Pancreas (tissue), 10 donors: ENCODE results near the gene DTNA. TPM values are rescaled to one million over a fixed set of nuclear protein-coding genes. Genes with fewer than 3 reads are reported as not detected.
"Not testable (repeated sequence)": the region's sequence is repeated elsewhere in the genome, so short reads cannot be mapped to it uniquely, and the experiment has no call there.

Experiments
- ATAC-seq, 4 donors: fragments of 200-7000 bp; cut with Tn5 transposase; one replicate each; pipeline versions ENCODE4 v1.8.0 to v1.9.1; 2020; ENCODE audit warnings: mild to moderate bottlenecking in 4 of 4, moderate library complexity in 4 of 4
- DNase-seq, 6 donors: peaks; one replicate each; pipeline ENCODE4 v3.0.0-alpha.2; 2020
- FAIRE-seq: peaks from 2 replicates; lab custom pipeline; 2012; peaks lifted over from hg19 to GRCh38; lab: Jason Lieb, UNC
- H3K27ac ChIP-seq, 4 donors: fragments of 200-600 bp; sonication (generic); 1 replicate in 3 of 4; 2 replicates in 1 of 4; pipeline versions ENCODE4 v1.5.0 to v1.8.0; 2020
- H3K27me3 ChIP-seq, 4 donors: fragments of 200-600 bp; one replicate each; pipeline ENCODE4 v1.8.0; 2021
- H3K36me3 ChIP-seq, 3 donors: fragments of 200-600 bp; sonication (generic) in 1 of 3; one replicate each; pipeline versions ENCODE4 v1.5.0 to v1.8.0; 2020 to 2021
- H3K4me1 ChIP-seq, 3 donors: fragments of 200-600 bp; one replicate each; pipeline ENCODE4 v1.8.0; 2021
- H3K4me3 ChIP-seq, 4 donors: fragments of 200-600 bp; sonication (generic) in 2 of 4; one replicate each; pipeline versions ENCODE4 v1.5.0 to v1.8.0; 2020 to 2021
- H3K9me3 ChIP-seq, 4 donors: fragments of 200-600 bp; one replicate each; pipeline ENCODE4 v1.8.0; 2021
- WGBS, 2 donors: extraction: QIAGEN DNeasy Blood & Tissue Kit; methylation state at CpG; one replicate each; pipeline ENCODE4 v1.1.7; 2013; 5-methylcytosine and 5-hydroxymethylcytosine counted together
- intact Hi-C, 3 donors: fragments of 100-400 bp; cut with DNase I; formaldehyde crosslinking; loops; one replicate each; pipeline versions ENCODE4 v1.11.1 to v1.14.2; 2022
- polyA plus RNA-seq, 2 donors: library from polyadenylated mRNA; stranded (reverse); fragments of 200-250 nt; gene quantifications; one replicate each; pipeline ENCODE4 v1.2.3, GENCODE V29; 2013
- total RNA-seq, 6 donors: library from RNA; stranded (reverse); fragmentation: NEBNext Ultra II Directional in 4 of 6; extraction: Animal tissue kit (Norgen Biotek cat#: 25700) in 4 of 6; gene quantifications; one replicate each; pipeline versions ENCODE4 v1.2.1 to v1.2.4, GENCODE V29; 2021 to 2023
- TF ChIP-seq, protein P1 (sequence below), 4 donors: fragments of 200-600 bp; sonication (generic) in 3 of 4; IDR thresholded peaks; one replicate each; pipeline versions ENCODE4 v1.5.0 to v1.8.0; 2021; ENCODE audit warnings: antibody characterized with exemption in 4 of 4
- donor health status: healthy with polysubstance abuse.
- donor health status: DM: no; HTN: no; CAD: no; lungs with moderate emphysema.
- donor health status: DM: no; HTN: no; CAD: no.
- donor health status: control.
- donor health status: control.
- donor health status: Bipolar disorder and iron deficiency.
- donor health status: DM: yes; HTN: yes; CAD: no.
- donor health status: DM: no; HTN: no; CAD: no.
- donor health status: DM: no; HTN: no; CAD: no.
- donor health status: DM: yes; HTN: yes; CAD: no.

DTNA gene
- total and polyA plus RNA-seq, 8 donors: 15.3 to 37.5 (median 26.4) TPM

DNA sequence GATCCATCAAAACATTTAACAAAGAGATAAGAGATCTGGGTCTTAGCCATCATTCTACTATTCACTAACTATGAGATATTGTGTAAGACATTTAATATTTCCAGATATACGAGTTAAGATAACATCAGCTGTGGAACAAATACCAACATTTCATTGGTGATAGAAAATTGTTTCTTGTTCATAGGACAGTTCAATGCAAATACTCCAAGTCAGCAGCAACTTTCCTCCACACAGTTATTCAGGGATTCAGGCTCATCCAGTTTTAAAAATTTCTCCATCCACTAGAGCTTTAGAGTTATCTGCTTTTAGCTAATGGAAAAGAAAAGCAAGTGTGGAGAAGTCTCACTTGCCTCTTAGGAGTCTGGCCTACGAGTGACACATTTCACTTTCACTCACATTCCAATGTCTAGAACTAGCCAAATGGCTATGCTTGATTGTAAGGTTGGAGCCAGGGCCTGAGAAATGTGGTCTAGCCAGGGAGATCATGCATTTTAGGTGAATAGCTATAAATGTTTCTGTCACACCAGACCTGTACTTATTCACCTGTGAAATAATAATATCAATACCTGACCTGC, 211.8 kb downstream of the DTNA start:
- no peak for FAIRE-seq
- WGBS, 2 donors: 54 to 59% methylated on average over 2 of the region's 2 CpGs
- DNase-seq: no peak
- Histone ChIP-seq H3K27me3 (no peaks in the 10 kb centered on the region), H3K36me3 (no peaks in the 10 kb centered on the region), H3K9me3 (no peaks in the 10 kb centered on the region), H3K4me3 (no peak overlapping the region), H3K27ac (no peak overlapping the region), H3K4me1 (no peaks in the 10 kb centered on the region)
- intact Hi-C loops: no loop called here
- TF ChIP-seq, protein P1, sequence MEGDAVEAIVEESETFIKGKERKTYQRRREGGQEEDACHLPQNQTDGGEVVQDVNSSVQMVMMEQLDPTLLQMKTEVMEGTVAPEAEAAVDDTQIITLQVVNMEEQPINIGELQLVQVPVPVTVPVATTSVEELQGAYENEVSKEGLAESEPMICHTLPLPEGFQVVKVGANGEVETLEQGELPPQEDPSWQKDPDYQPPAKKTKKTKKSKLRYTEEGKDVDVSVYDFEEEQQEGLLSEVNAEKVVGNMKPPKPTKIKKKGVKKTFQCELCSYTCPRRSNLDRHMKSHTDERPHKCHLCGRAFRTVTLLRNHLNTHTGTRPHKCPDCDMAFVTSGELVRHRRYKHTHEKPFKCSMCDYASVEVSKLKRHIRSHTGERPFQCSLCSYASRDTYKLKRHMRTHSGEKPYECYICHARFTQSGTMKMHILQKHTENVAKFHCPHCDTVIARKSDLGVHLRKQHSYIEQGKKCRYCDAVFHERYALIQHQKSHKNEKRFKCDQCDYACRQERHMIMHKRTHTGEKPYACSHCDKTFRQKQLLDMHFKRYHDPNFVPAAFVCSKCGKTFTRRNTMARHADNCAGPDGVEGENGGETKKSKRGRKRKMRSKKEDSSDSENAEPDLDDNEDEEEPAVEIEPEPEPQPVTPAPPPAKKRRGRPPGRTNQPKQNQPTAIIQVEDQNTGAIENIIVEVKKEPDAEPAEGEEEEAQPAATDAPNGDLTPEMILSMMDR (IDR thresholded peaks at IDR 0.05): no peak
- ATAC-seq: no peak

DNA sequence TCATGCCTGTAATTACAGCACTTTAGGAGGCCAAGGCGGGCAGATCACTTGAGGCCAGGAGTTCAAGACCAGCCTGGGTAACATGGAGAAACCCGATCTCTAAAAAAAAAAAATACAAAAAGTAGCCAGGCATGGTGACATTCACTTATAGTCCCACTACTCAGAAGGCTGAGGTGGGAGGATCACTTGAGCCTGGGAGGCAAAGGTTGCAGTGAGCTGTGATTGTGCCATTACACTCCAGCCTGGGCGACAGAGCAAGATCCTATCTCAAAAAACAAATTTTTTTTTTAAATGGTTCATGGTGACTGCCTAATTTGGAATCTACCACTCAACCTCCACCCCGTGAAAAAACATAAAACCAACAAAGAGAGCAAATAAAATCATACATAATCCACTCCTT, 212.5 kb downstream of the DTNA start:
- ATAC-seq, H3K27ac ChIP-seq, H3K4me3 ChIP-seq, H3K9me3 ChIP-seq, DNase-seq, H3K4me1 ChIP-seq, H3K36me3 ChIP-seq, FAIRE-seq, intact Hi-C loops, H3K27me3 ChIP-seq: not testable (repeated sequence)
- 79 to 83% methylated on average over 4 of the region's 4 CpGs for WGBS, 2 donors

DNA sequence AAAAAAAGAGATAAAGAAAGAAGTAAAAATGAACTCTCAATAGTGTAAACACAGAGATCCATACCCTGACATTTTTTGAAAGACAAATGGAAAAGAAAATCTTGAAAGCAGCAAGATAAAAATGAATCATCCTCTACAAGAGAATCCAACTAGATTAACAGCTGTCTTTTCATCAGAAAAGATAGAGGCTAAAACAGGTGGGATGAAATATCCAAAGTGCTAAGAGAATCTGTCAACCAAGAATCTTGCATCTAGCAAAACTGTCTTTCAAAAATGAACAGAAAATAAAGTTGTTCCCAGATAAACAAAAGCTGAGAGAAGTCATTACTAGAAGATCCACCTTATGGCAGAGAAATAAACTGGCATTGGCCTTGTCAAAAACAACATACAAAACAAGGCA, 213.8 kb downstream of the DTNA start:
- H3K27ac ChIP-seq: no peak overlapping the region
- H3K36me3 ChIP-seq: no peaks in the 10 kb centered on the region
- H3K9me3 ChIP-seq: no peaks in the 10 kb centered on the region
- ATAC-seq: no peak
- no peak overlapping the region for H3K4me3 ChIP-seq
- FAIRE-seq: no peak
- no peaks in the 10 kb centered on the region for H3K27me3 ChIP-seq
- no peak for DNase-seq
- TF ChIP-seq, protein P1 (IDR thresholded peaks at IDR 0.05): no peak
- no peaks in the 10 kb centered on the region for H3K4me1 ChIP-seq
- intact Hi-C loops: no loop called here

DNA sequence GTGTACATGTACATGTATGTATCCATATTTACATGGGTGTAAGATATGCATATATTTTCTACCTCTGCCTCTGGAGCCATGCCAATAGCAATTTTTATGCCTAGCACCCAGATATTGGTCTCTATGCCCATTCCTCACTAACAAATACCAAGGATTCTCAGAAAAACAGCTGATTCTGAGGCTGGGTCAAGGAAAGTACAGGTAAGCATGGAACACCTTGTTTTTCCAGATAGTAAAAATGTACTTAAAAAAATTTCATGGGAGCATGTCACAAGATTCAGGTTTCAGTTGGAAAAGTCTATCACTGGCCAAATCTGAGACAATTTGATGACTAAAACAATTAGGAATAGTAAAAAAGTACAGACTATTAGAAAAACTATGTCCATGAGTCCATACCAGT, 216.6 kb downstream of the DTNA start:
- ATAC-seq: no peak
- H3K4me1 ChIP-seq: peaks cover 0 to 7% (median 0%) of the 10 kb centered on the region in 3 donors
- no peaks in the 10 kb centered on the region for H3K9me3 ChIP-seq
- no peak for FAIRE-seq
- no peaks in the 10 kb centered on the region for H3K36me3 ChIP-seq
- H3K4me3 ChIP-seq: no peak overlapping the region
- DNase-seq: no peak
- no peak overlapping the region for H3K27ac ChIP-seq
- TF ChIP-seq, protein P1 (IDR thresholded peaks at IDR 0.05): no peak
- no peaks in the 10 kb centered on the region for H3K27me3 ChIP-seq
- intact Hi-C loops: no loop called here

DNA sequence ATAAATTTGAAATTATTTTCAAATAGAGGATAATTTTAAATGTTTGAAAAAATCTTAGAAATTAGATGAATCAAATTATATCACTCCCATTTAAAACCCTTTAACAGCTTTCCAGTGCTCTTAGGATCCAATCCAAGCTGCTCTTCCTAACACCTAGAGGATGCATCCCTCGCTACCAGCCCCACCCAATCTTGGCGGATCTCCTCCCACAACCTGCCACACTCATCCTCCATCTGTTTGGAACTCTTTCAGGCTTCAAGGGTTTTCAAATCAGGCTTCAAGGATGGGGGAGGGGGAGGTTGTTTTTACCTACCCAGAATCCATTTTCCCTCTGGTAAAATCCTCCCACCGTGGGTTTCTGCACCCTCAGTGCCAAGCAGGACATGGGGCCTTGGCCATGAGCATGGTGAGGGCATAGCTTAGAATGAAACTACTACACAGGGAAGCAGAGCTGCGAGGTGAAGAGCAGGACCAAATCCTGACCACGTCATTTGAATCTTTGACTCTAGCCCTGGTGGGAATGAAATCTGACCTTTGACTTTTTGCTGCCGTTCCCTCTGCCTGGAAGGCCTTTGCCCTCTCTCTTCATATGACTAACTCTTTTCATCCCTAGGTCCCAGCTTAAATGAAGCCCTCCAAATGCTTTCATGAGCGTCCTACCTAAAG, 218.1 kb downstream of the DTNA start:
- WGBS, 2 donors: 86 to 93% methylated on average over 7 of the region's 7 CpGs
- FAIRE-seq: no peak
- ATAC-seq: no peak
- Histone ChIP-seq H3K9me3 (no peaks in the 10 kb centered on the region), H3K36me3 (no peaks in the 10 kb centered on the region), H3K27me3 (no peaks in the 10 kb centered on the region), H3K4me1 (peaks cover 0 to 7% (median 0%) of the 10 kb centered on the region in 3 donors), H3K27ac (no peak overlapping the region), H3K4me3 (no peak overlapping the region)
- TF ChIP-seq, protein P1 (IDR thresholded peaks at IDR 0.05): no peak
- DNase-seq: no peak
- intact Hi-C loops: no loop called here
